ENCODE results near the gene CDK17.
"Not testable (repeated sequence)": the region's sequence is repeated elsewhere in the genome, so short reads cannot be mapped to it uniquely, and the experiment has no call there.

Gene CDK17

GRCh38 chr12:96315741-96316481, 84.3 kb downstream of the CDK17 start:
- not testable (repeated sequence) for DNase-seq (ENCODE audit: low read depth)

DNA sequence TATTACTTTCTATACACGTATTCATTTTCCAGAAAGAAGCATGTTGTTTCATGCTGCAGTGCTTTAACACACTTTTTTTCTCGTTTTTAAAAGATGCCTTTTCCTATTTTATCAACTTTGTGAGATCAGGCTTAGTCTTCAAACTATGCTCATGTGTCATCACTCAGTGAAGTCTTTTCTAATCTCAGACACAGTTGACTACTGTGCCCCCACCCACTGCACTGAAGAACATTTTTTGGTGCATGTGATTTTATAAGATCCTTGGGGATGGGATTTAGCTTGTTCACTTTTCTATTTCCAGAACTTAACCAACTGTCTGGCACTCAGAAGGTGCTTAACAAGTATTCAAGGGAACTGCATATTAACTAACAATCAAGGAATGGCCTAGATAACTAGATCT, 85.5 kb downstream of the CDK17 start:
- DNase-seq (ENCODE audit: low read depth): no peak

DNA sequence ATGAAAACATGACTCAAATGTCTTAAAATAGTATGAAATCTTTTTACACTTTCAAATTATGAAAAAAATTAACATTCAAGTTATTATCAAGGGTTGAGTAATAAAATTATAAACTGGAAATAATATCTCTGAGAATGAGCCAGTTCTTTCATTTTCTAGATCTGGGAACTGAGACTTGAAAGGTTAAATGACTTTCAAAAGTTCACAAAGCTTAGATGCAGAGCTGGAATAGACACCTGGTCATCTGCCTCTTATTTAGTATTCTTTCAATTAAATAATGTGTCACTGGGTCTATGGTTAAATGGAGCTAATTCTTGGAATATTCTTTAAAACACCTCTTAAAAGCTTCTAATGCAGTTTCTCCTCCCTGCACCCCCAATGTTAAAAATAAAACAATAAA, 86.6 kb downstream of the CDK17 start:
- DNase-seq (ENCODE audit: low read depth): no peak

GRCh38 chr12:96311191-96311590, 89.0 kb downstream of the CDK17 start:
- no peak for DNase-seq (ENCODE audit: low read depth)

DNA sequence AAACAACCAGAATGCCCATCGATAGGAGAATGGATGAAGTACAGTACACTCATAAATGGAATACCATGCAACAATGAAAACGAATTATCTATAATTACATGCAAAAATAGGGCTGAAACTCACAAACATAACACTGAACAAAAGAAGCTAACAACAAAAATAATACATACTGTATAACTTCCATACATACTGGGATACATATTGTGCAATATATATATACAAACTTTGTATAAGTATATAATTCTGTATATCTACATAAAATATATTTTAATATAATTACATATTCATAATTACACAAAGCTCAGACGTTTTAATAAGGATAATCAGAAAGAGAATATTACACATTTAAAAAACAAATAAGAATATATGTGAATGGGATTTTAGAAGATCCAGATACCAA, 90.2 kb downstream of the CDK17 start:
- no peak for DNase-seq (ENCODE audit: low read depth)

GRCh38 chr12:96308881-96309280, 91.4 kb downstream of the CDK17 start:
- peak; percentile 47 for DNase-seq (ENCODE audit: low read depth)

DNA sequence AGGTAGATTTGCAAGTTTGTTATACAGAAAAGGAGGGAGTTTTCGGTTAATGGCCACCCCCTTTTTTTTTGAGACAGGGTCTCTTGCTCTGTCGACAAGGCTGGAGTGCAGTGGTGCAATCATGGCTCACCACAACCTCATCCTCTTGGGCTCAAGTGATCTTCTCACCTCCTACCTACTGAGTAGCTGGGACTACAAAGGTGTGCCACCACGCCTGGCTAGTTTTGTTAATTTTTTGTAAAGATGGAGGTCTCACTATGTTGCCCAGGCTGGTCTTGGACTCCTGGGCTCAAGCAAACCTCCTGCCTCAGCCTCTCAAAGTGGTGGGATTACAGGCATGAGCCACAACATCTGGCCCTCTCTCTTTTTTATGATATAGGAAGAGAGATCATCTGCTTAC, 94.6 kb downstream of the CDK17 start:
- no peak for DNase-seq (ENCODE audit: low read depth)

DNA sequence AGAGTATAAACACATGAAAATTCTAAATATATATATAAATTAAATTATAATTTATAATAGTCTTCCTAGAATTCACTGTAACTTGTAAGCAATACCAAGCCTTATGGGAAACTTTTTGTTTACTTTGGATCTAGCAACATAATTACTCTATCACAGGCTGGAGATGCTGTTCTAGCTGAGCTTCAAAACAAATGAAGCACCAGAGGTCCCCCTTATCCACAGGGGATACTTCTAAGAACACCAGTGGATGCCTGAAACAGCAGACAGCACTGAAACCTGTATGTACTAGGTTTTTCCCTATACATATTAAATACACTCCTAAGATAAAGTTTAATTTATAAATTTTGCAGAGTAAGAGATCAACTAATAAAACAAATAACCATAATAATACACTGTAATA, 96.6 kb downstream of the CDK17 start:
- no peak for DNase-seq (ENCODE audit: low read depth)

GRCh38 chr12:96302687-96303310, 97.4 kb downstream of the CDK17 start:
- DNase-seq (ENCODE audit: low read depth): no peak

DNA sequence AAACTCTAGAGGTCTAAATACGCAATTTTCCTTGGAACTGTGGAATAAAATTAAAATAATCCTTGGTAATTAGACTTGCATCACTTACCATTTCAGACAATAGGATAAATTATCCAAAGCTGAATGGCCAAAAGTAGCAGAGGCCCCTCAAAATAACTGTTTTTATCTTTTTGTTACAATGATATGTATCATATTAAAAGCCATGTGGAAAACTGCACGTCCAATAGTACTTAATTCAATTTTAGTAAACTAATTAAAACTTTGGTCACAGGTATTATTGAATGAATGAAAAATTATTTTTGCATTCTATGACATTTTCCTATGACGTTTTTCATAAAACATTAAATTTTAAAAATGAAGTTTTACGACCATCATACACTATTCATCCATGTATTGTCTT, 98.5 kb downstream of the CDK17 start:
- DNase-seq (ENCODE audit: low read depth): no peak

DNA sequence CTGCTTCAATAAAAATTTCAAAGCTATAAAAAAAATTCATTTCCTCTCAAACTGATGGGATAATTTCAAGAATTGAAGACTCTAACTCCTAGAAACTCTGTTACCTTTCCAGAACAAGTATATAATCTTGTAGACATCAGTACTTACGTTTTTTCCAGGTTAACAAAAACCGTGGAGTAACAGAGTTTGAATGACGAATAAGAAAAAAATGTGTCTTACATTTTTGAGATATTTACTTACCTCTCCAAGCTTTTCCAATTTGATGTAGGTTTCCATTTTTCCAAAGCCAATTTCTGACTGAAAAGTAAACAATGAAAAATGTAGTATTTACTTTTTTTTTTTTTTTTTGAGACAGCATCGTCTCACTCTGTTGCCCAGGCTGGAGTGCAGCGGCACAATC, 100.2 kb downstream of the CDK17 start:
- DNase-seq (ENCODE audit: low read depth): no peak

- no peak for DNase-seq (ENCODE audit: low read depth)
Measured at GRCh38 chr12:96297504-96297903, 102.7 kb downstream of the CDK17 start.

DNA sequence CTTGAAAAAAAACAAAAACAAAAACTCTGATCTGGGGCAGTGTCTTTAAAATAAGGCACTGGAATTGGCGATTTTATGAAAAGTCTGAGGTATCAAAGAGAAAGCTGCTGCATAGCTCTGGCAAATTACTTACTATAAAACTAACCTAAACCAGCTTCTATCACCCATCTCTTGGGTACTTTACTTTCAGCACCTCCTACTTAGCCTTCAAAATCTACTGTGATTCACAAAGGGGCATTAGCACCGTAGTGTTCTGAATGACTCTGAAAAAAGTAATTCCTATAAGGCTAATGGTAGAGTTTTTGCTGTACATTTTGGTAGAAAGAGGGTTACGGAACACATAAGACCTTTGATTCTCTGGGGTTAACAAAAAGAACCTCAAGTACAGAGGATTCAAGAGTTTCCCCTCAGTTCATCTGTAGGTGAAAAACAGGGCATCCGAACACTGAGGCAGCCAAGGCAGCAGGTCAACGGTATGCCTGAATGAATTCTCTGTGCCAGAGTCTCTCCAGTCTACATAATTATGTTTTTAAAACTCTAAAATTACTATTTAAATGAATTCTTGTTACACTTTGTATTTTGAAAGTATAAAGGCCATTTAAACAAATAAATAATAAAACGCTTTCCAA, 104.6 kb downstream of the CDK17 start:
- no peak for DNase-seq (ENCODE audit: low read depth)

DNA sequence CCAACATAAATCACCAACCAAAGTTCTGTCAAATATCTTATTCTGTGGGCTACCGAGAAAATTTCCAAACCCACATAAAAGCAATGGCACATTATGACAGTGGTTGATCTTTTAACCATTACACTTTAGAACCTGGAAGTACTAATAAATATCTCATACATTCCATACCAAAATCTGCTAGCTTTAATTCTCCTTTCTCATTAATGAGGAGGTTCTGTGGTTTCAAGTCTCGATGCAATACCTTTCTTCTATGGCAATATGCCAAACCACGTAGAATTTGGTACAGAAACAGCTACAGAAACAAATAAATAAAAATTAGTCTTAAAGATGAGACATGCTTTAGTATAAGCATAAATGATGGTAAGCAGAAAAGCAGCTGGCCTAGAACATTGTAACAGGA, 105.4 kb downstream of the CDK17 start:
- DNase-seq (ENCODE audit: low read depth): no peak

GRCh38 chr12:96293093-96293492, 107.1 kb downstream of the CDK17 start:
- no peak for DNase-seq (ENCODE audit: low read depth)

GRCh38 chr12:96289067-96289466, 111.2 kb downstream of the CDK17 start:
- no peak for DNase-seq (ENCODE audit: low read depth)

DNA sequence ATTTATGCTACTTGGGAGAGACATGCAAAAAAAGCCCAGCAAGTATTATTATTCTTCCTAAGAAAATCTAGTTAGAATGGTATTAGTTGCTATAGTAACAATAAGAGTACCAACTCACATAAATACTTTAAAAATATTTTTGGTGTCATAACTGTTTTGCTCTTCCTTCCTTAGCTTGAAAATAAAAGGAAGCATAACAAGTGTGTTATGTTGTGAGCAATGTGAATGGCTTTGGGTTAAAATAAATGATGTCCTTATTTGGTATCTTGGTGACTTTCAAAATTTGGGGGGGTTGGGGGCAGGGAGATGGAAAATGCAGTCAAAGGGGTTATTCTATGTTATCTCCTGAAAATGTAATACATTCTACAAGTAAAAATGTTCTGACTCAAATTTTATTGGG, 115.1 kb downstream of the CDK17 start:
- no peak for DNase-seq (ENCODE audit: low read depth)

GRCh38 chr12:96274331-96274730, 125.9 kb downstream of the CDK17 start:
- peak; percentile 45 for DNase-seq (ENCODE audit: low read depth)

DNA sequence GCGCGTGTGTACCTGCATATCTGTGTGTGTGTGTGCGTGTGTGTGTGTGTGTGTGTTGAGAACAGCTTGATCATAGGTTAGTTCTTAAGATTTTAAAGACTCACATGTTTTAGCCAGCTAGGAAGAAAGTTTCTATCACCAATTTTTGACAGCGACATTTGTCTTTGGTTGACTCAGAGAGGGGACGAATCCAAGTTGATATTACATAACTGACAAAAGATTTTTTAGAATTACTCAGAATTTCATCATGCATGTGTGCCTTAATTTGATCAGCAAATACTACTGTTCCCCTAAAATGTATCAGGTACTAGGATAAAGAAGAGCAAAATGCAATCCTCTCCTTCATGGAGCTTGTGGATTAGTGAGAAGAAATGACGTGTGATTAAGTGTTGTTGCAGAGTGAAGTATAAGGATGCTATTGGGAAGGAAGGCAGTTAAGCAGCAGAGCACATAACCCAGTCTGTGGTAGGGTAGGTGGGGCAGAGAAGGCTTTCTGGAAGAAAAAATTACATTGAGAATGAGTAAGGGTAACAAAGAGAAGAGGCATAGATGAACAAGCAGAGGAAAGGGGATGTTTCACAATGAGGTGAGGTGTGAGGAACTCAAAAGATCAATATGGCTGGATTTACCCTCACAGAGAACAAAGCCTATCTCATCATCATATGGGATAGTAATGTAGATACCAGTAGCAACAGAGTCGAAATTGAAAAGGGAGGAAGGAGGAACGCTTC, 128.6 kb downstream of the CDK17 start:
- no peak for DNase-seq (ENCODE audit: low read depth)

- no peak for DNase-seq (ENCODE audit: low read depth)
Measured at GRCh38 chr12:96266238-96266637, 134.0 kb downstream of the CDK17 start.

GRCh38 chr12:96265836-96266235, 134.4 kb downstream of the CDK17 start:
- DNase-seq (ENCODE audit: low read depth): no peak

- DNase-seq (ENCODE audit: low read depth): no peak
Measured at GRCh38 chr12:96265400-96265799, 134.8 kb downstream of the CDK17 start.

DNA sequence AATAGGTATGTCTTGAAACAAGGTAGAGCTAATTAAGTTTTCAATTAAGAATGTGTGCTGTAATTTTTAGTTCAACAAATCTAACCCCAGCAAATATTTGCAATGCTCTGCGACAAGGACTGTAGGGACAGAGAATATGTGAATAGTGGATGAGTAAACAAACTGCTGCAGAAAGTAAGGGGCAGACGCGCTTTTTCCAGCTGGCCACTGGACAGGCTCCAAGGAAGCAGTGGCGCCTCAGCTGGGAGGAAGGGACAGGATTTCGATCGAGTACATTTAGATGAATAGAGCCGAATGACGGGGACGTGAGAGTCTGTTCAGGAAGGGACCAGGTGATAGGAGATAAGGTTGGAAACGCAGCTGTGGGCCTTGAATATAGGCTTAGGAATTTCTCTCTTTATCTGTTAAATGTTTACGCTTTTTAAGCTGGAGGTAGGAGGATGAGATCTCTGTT, 136.8 kb downstream of the CDK17 start:
- no peak for DNase-seq (ENCODE audit: low read depth)
